Activated CD8-positive, alpha-beta memory T cell treated with anti-CD3 and anti-CD28 coated beads for 36 hours (primary cell): ENCODE data around the gene HOTAIR. TPM values are rescaled to one million over a fixed set of nuclear protein-coding genes. Genes with fewer than 3 reads are reported as not detected.

Source experiments
- CTCF ChIA-PET: fragments of 350-600 bp; sonication (Branson Sonifier 250); formaldehyde crosslinking; loops from one replicate; lab custom pipeline; 2021; ENCODE audit warnings: antibody characterized with exemption; lab: Charles Lee
- POLR2A ChIA-PET: fragments of 350-600 bp; sonication (Branson Sonifier 250); formaldehyde crosslinking; loops from one replicate; lab custom pipeline; 2021; ENCODE audit warnings: antibody characterized with exemption; lab: Charles Lee
- total RNA-seq, 2 experiments: library from RNA; stranded (reverse); gene quantifications; one replicate each; pipeline ENCODE4 v1.2.3, GENCODE V29; 2021

The HOTAIR gene
- not detected for total RNA-seq

DNA sequence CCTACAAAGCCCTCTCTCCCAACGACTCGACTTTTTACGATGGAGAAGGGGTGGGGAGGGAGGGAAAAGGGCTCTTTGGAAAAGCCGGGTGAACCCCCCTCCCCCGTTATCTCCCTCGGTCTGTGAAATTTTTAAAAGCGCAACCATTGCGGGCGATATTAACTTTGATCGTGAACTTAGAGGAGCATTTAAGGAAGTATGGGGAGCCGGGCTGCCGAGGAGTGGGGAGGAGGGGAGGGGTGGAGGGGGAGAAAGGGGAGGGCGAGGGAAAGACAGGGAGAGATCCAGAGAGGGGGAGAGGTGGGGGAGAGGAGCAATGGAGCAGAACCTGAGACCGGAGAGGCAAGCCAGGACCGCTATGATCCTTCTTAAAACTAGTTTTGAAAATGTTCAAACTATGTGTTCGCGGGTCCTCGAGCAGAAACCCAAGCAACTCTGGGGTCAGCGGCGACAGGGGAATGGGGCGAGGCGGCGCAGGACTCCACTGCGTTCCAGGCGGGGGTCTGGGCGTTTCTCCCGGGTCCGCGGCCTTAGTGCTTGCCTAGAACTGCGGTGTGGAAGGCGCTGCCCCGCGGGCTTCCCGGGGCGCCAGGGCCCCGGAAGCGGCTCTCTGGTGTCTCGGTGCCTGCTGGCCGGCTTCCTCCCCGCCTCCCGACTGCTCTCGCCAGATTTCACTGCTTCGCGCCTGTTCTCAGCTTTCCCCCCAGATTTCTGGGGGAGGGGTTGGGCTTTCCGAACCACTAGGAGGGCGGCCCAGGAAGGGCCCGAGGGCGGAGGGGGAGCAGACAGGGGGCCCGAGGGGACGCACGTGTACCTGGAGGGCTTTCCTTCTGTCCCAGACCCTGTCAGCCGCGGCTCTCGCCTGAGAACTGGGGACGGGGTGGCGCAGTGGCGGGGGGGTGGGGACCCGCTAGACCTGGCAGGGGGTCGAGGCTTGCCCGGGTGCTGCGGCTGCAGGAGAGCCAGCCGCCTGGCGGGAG lies at the start of gene HOTAIR:
Gene HOTAIR, minus strand, starts transcription at position 871 of the 980 bp plus-strand sequence.
- ChIA-PET CTCF (interaction anchor here (0.6 kb wide), 1 partner anchor 168 kb away, joined by 4 read pairs; no protein-coding TSS in a partner anchor), POLR2A (no interaction called here)

DNA sequence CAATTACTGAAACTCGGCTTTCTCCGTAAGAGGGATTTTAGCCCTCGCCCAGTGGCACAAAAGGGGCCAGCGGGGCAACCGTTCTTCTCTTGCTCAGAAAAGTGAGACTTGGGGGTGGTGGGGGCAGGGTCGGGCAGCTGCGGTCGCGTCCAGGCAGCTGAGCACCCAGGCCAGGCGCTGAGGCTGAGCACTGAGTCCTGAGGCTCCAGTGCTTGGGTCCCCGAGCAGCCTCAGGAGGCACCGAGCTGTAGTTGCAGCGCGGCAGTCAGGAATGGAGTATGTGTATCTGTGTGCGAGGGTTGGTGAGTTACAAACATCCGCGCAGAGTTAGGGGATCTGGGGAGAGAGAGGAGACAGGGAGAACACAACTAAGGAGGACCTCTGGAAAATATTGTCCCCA lies 49.4 kb upstream of the HOTAIR start:
- POLR2A ChIA-PET, result no interaction called here

DNA sequence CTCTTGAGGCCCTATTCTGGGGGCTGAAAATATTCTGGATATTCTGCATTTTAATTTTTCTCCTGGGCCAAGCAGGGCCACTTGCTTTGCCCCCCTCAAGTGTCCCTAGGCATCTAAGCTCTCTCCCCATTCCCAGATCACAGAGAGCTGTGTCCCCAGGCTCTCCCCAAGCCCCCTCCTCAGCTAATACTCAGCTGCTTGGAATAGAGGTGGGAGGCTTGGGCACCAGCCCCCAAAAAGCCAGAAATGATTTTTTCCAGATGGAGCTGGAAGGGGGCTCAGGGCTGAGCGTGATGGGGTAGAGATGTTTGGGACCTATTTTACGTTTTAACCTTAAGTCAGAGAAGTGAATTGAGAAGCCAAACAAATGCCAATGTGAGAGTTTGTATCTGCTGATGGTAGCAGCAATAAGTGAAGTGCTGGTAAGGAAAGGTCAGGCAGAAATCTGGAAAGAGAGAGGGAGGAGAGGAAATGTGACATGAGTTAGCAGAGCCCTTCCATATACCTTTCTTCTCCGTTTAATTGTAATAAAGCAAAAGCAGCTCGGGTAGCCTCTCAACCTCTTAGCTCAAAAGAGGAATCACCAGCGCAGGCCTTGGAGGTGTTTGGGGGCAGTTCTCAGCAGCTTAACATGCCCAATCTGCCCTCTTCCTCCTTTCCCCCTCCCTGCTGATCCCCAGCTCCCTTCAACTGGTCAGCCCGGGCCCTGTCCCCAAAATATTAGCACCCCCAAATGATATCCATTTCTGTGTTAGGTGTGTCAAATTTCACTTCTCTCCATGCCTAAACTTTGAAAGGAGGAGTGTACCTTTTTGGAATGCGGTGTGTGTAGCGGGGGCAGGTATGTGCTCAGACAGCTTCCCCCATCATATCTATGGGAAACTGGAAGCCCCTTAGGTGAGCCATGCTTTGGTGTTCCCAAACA lies 48.5 kb upstream of the HOTAIR start:
- ChIA-PET POLR2A (interaction anchor here (0.6 kb wide), 1 partner anchor 36 kb away, joined by 3 read pairs; no protein-coding TSS in a partner anchor), CTCF (interaction anchor here (0.8 to 4.0 kb wide), 3 partner anchors 9 to 169 kb away, joined by 3 to 20 read pairs (median 18); partner anchors contain the start of gene HOXC5)

More for the DNA sequence above, 49.4 kb upstream of the HOTAIR start:
- CTCF ChIA-PET, result interaction anchor here (0.8 to 4.0 kb wide), 4 partner anchors 8 to 177 kb away, joined by 3 to 20 read pairs (median 10); partner anchors contain the start of gene HOXC5

DNA sequence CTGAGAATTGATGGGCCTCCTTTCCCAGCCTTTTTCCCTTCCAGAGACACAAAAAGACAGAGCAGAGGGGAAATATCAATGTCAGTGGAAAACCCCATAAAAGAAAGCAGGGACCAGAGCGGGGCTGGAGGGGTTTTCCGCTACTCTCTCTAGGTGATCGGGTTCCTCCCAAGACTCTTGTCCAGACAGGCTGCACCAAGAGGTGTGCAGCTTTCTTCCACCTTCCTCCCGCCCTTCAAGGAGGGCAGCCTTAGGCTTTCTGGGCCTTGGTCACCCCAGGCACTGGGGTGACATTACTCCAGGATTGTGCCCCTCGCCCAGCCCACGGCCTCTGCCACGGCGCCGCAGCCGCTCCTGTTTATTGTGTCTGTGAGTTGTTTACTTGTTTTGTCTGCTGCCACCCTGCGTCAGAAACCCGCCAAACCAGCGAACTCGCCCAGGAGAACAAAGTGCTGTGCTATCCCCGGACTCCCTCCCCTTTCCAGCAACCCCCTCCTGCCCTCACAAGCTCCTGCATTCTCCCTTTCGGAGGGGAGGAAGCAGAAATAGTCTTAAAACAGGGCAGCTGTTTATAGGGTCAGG lies 46.8 kb upstream of the HOTAIR start:
- POLR2A ChIA-PET, result no interaction called here
- CTCF ChIA-PET, result interaction anchor here (0.9 to 4.0 kb wide), 5 partner anchors 11 to 193 kb away, joined by 3 to 20 read pairs (median 4); partner anchors contain the start of genes HOXC5 and SMUG1

DNA sequence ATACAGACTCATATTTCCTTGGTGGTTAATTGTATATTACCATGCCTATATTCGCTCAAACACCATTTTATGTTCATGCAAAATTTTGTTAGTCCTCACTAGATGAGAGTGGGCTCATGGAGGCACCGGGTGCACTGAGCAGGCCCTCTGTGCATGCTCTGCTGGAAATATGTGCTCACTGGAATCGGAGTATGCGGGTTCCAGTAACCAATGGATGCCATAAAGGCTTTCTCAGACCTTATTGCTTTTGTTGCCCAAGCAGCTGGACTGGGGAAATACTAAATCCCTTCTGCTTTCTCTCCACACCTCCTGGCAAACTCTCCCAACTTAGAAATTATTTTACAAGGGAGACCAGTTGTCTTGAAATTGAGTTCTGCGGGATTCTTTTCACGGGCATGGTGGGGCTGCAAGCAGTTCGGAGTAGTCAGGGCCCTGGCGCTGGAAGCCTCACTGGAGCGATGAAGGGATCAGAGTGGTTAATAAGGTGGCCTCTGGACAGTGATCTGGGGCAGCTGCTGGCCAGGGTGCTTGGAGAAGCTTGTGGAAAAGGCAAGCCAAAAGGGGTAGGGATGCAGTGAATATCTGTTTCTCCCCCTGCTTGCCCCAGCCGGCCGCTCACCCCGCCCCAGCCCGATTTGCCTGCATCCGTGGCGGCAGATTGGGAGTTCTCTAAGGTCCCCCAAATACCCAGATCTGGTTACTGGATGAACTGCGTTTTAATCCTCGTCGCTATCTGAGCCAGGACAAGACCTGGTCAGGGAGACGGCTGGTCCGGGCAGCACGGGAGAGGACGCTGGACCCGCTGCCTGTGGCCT lies 46.0 kb upstream of the HOTAIR start:
- POLR2A ChIA-PET, result no interaction called here
- CTCF ChIA-PET, result interaction anchor here (1.3 to 4.0 kb wide), 4 partner anchors 11 to 194 kb away, joined by 3 to 20 read pairs (median 5); partner anchors contain the start of gene HOXC5

DNA sequence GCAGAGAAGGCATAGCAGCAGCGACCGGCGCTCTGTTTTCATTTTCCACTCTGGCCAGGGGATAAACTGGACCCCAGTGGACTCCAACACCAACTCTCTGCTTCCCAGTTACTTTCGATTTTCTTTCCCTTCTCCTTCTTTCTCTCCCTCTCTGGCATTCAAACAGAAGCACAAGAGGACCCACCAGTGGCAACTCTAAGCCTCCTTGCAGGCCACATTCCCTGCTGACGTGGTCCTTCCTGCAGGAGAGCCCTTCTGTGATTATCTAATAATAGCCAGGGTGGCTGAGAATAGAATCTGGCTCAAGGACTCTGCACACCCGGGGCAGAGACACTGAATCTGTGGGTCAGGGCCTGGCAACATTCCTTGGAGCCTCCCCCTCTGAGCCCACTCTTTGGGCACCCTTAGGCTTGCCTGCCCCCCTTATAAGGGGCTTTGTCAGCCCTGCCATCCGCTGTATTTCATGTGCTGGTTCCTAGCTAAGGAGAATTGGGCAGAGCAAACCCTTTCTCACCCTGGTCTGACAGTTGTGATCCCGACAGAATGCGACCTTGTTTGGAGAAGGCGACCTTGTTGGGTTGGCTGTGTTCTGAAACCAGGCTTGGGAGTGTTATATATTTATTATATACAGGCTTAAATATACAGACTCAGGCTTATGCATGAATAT lies 45.3 kb upstream of the HOTAIR start:
- ChIA-PET POLR2A (no interaction called here), CTCF (no interaction called here)

DNA sequence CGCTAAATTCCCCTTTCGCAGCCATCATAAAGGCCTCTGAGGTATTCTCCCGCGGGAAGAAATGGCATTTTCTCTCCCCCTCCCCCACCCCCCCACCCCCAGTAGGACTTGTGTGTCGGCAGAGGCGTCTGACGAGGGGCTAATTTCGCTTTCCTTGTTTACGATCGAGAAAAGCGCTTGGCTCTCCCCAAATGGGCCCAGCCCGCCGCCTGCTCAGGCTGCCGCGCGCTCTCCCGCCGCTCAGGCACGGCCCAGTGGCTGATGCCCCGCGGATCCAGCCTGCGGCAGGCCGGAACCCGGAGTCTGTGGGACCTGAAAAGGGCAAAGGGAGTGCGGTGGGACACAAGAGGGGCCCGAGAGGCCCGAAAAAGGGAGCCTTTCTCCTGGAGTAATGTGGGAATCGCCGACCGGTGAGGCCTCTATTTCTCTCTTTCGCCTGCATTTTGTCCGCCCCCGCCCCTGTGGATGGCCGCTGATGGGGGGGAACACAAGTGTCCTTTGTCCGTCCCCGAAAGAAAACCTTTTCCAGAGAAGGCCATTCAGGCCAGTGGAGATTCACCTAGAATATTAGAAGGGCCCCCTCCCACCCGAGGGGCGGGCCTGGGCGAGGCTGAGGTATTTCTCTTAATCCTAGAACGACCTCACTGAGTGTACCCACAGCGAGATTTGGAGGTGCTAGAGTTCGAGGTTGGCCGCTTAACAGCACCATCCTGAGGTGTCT lies 44.5 kb upstream of the HOTAIR start:
- ChIA-PET CTCF (no interaction called here), POLR2A (no interaction called here)

DNA sequence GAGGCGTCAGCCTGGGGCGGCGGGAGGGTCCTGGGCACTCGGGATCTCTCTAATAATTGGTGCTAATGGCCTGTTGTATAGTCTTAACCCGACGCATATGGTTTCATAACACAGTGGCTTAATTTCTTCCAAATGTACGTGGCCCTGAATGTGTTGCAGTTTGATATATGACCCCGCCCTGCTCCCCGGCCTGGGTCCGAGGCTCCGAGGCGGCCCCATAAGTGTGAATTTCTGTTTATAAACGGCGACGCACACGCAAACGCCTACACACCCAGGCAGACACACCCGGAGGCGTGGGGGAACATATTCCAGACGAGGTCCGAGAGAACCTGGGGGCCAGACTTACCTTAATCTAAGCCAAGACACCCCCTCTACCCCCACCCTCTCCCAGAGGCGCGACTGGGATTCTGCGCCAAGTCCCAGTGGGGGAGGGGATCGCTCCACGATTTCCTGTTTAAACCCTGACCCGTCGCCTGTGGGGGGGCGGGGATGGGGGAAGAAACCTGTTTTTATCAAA lies 43.8 kb upstream of the HOTAIR start:
- ChIA-PET POLR2A (no interaction called here), CTCF (interaction anchor here (0.6 kb wide), 1 partner anchor 9 kb away, joined by 3 read pairs; no protein-coding TSS in a partner anchor)

DNA sequence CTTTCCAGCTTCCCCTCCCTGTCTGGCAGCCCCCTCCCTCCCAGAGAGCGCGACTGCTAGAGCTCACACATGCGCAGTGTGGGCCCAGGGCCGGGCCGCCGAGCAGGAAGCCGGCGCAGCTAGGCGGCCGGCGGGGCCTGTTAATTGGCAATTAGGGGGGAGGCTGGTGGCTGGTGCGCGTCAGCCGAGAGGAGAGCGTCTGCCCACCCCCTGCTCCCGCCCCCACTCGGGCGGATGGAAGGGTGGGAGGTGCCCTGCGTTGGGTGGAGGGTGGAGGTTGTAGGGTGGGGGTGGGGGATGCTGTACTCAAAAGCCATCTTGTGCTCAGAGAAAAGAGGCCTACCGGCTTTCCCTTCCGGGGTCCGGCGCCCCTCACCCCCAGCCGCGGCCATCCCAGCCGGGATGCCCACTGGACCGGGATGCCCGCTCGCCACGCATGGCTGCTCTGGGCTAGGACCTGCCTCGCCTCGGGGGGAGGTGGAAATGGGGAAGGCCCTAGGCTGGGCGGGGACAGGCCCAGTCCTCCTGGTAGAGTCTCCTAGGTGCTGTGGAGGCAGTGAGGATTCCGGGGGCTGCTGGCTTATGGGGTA lies 43.2 kb upstream of the HOTAIR start:
- POLR2A ChIA-PET, result interaction anchor here (0.7 to 1.0 kb wide), 3 partner anchors 14 to 517 kb away, joined by 3 to 4 read pairs (median 3); partner anchors contain the start of gene TARBP2
- CTCF ChIA-PET, result interaction anchor here (0.6 to 3.1 kb wide), 8 partner anchors 9 to 319 kb away, joined by 3 to 21 read pairs (median 4); no protein-coding TSS in a partner anchor

DNA sequence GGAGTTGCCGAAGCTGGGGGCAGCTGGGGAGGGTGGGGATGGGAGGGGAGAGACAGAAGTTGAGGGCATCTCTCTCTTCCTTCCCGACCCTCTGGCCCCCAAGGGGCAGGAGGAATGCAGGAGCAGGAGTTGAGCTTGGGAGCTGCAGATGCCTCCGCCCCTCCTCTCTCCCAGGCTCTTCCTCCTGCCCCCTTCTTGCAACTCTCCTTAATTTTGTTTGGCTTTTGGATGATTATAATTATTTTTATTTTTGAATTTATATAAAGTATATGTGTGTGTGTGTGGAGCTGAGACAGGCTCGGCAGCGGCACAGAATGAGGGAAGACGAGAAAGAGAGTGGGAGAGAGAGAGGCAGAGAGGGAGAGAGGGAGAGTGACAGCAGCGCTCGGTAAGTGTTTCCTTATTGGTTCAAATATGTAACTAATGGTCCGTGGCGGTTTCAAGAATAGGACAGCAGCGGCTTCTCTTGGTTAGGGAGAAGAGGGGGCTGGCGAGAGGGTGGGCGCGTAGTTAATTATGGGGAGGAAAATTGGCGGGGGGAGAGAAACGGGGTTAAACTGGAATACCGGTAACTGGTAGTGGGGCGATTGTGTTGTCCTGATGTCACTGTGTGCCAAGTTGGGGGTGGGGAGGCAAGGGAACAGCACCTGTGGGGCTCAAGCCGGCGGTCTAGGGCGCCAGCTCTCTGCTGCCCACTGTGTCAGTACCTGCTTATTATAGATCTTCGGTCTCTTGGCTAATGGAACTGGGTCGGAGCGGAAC lies 42.5 kb upstream of the HOTAIR start:
- POLR2A ChIA-PET, result interaction anchor here (0.7 to 1.0 kb wide), 3 partner anchors 15 to 517 kb away, joined by 3 to 4 read pairs (median 3); partner anchors contain the start of gene TARBP2

DNA sequence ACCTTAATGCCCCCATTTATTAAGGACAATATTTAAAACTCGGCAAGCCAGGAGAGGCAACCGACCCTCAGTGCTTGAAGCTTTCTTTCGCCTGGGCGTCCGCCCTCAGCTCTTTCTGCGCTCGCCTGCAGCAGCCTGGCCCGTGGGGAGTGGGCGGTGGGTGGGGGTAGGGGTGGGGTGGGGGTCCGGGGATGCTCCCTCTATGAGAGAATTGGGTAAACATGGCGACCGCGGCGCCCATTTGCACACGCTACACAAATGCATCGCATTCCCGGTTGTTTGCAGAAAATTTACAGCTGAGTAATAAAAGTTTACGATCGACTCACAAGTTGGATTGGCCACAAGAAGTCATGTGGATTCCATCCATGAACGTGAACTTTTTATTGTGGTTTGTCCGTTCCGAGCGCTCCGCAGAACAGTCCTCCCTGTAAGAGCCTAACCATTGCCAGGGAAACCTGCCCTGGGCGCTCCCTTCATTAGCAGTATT lies 41.8 kb upstream of the HOTAIR start:
- CTCF ChIA-PET, result interaction anchor here (0.7 to 3.1 kb wide), 9 partner anchors 10 to 198 kb away, joined by 3 to 21 read pairs (median 4); partner anchors contain the start of genes HOXC9 and SMUG1
- POLR2A ChIA-PET, result interaction anchor here (0.5 to 1.0 kb wide), 3 partner anchors 16 to 173 kb away, joined by 3 to 8 read pairs (median 3); no protein-coding TSS in a partner anchor

More for the DNA sequence above, 42.5 kb upstream of the HOTAIR start:
- CTCF ChIA-PET, result interaction anchor here (0.9 to 3.1 kb wide), 7 partner anchors 11 to 197 kb away, joined by 3 to 21 read pairs (median 4); no protein-coding TSS in a partner anchor

DNA sequence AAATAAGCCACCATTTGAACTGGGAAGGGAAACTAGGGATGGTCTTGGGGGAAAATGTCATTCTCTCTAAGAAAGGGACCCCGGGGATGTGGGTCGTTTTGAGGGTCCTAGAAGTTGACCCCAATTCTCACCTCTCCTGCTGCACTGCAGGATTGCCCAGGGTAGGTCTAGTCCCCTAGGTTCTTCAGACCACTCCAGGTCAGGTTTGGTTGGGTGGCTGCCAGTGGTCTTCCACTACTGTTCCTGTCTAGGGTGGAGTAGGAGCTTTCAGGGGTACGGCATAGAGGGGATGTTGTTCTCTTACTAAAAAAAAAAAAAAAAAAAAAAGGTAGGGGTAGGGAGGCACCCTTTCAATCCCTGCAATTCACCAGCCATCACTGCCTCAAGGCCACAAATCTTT lies 41.3 kb upstream of the HOTAIR start:
- CTCF ChIA-PET, result interaction anchor here (0.7 to 3.1 kb wide), 8 partner anchors 10 to 192 kb away, joined by 3 to 21 read pairs (median 4); partner anchors contain the start of genes HOXC9 and SMUG1
- POLR2A ChIA-PET, result interaction anchor here (0.5 to 0.7 kb wide), 2 partner anchors 18 to 173 kb away, joined by 3 to 8 read pairs; no protein-coding TSS in a partner anchor

DNA sequence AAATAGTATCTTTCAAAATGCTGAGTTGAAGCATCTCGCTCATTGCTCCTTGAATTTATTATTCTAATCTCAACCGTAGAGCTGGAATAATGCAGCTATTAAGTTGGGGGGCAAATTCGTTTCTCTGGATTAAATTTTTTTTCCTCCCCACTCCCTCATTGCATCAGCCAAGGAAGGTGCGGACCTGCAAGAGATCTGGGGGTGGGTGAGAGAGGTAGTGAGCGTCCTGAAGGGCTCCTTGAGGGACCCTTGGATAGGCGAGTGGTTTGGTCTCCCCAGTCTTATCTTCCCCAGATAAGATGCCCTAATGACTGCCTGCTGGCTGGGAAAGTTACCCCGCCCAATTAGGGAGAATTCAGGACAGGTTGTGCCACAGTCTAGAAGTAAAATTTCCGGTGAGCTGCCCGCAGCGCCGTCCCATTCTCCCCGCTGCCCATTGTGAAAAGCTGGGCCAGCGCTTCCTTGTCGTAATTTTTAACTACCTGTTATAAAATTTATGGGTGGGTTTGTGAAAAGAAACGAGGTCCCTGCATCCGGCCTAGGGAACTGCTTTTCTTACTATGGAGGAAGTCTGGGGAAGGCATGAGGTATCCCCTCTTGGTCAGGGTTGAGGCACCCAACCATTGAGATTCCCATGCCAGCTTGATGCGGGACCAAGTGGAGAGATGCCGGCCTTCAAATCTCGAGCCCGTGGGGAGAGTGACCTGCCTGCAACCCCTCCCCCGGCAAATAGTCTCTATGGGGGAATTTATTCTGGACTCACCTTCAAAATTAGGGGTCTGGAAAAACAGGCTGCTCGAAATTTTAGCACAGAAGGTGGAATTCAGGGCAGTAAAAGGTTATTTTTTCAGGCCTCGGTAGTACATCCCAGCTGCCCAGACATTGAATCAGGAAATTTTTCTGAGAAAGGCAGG lies 40.5 kb upstream of the HOTAIR start:
- CTCF ChIA-PET, result interaction anchor here (0.8 to 3.1 kb wide), 6 partner anchors 9 to 192 kb away, joined by 3 to 21 read pairs (median 6); partner anchors contain the start of genes HOXC9 and SMUG1
- POLR2A ChIA-PET, result interaction anchor here (0.6 kb wide), 1 partner anchor 176 kb away, joined by 3 read pairs; no protein-coding TSS in a partner anchor
